H1 (cell line): ENCODE measurements around the gene IFT80.

Experiments
- CTCF ChIP-seq, 3 experiments: IDR thresholded peaks; 1 replicate in 2 of 3; 2 replicates in 1 of 3; pipeline versions ENCODE4 v1.5.1 to v1.6.1; 2011; ENCODE audit warnings: low read length in 3 of 3, mild to moderate bottlenecking in 3 of 3, inconsistent platforms in 2 of 3, low read depth in 1 of 3, moderate library complexity in 1 of 3; ENCODE audit not compliant: insufficient read depth in 1 of 3; ENCODE audit errors: control extremely low read depth in 1 of 3
- E2F6 ChIP-seq: IDR thresholded peaks from 2 replicates; pipeline ENCODE4 v1.6.1; 2012; ENCODE audit warnings: inconsistent platforms
- FOSL1 ChIP-seq: IDR thresholded peaks from 2 replicates; pipeline ENCODE4 v1.6.1; 2011; ENCODE audit warnings: mild to moderate bottlenecking, low read depth, low read length, moderate library complexity; ENCODE audit not compliant: insufficient read depth
- HDAC6 ChIP-seq: IDR thresholded peaks from one replicate; pipeline ENCODE4 v1.7.1; 2012; ENCODE audit warnings: low read depth, mild to moderate bottlenecking, inconsistent platforms, low read length, moderate library complexity
- KDM5A ChIP-seq: fragments of 200-600 bp; IDR thresholded peaks from 2 replicates; pipeline ENCODE4 v1.7.1; 2012; ENCODE audit warnings: mild to moderate bottlenecking, low read length, inconsistent platforms, mixed read lengths
- NANOG ChIP-seq: IDR thresholded peaks from 2 replicates; pipeline ENCODE4 v1.6.1; 2011; ENCODE audit warnings: low read length, low read depth, mild to moderate bottlenecking, inconsistent platforms; ENCODE audit not compliant: insufficient read depth, poor library complexity, severe bottlenecking
- NRF1 ChIP-seq: IDR thresholded peaks from 2 replicates; pipeline ENCODE4 v1.6.1; 2011; ENCODE audit warnings: mild to moderate bottlenecking, low read depth, low read length, improper control_type of control experiment
- YY1 ChIP-seq: IDR thresholded peaks from 2 replicates; pipeline ENCODE4 v1.6.1; 2011; ENCODE audit warnings: low read depth, mild to moderate bottlenecking, low read length

- TF ChIP-seq NRF1 (no peak), HDAC6 (no peak), YY1 (no peak), NANOG (no peak), CTCF (IDR thresholded peaks at IDR 0.05; ENCODE audit: control extremely low read depth in 1 of 3, insufficient read depth in 1 of 3, low read depth in 1 of 3, low read length in 3 of 3) (no peak), FOSL1 (no peak), E2F6 (no peak), KDM5A (no peak)
These were observed 45.4 kb upstream of the IFT80 start for GRCh38 chr3:160444411-160444810.
